Esophagus muscularis mucosa (tissue), 4 donors: ENCODE data around the gene CYP39A1.

Experiments used
- EP300 ChIP-seq: sonication (generic); formaldehyde crosslinking; IDR thresholded peaks from one replicate; pipeline ENCODE4 v1.6.1; 2017; ENCODE audit warnings: antibody characterized with exemption
- POLR2A ChIP-seq: fragments of 450-650 bp; IDR thresholded peaks from one replicate; pipeline ENCODE4 v1.6.1; 2017; ENCODE audit warnings: antibody characterized with exemption, moderate library complexity, mild to moderate bottlenecking, low read depth
- POLR2AphosphoS5 ChIP-seq, 2 donors: sonication (generic); formaldehyde crosslinking; IDR thresholded peaks; one replicate each; pipeline ENCODE4 v1.6.1; 2017; ENCODE audit warnings: antibody characterized with exemption in 2 of 2
- TF ChIP-seq, protein P1 (sequence below), 3 experiments: fragments of 200-600 bp in 2 of 3; fragments of 450-650 bp in 1 of 3; sonication (generic) in 2 of 3; IDR thresholded peaks; one replicate each; pipeline ENCODE4 v1.5.1; 2017 to 2019; ENCODE audit warnings: antibody characterized with exemption in 3 of 3, mild to moderate bottlenecking in 2 of 3, moderate library complexity in 1 of 3

DNA sequence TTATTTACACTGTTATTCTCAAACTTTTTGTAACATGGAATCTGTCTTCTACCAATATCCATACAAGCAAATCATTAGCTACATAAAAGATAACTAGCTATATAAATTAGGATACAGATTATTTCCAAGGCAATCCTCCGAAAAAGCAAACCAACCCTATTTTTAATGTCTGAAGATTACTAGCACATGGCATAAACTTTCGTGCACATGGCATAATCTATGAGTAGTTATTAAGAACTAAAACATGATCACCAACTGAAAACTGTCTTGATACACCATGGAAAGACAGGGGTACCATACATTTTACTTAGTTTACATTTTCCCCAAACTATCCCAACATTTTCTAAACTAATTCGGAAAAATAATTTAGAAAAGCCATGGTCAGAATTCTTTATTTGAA is 54.4 kb downstream of the CYP39A1 start:
- TF ChIP-seq, protein P1, sequence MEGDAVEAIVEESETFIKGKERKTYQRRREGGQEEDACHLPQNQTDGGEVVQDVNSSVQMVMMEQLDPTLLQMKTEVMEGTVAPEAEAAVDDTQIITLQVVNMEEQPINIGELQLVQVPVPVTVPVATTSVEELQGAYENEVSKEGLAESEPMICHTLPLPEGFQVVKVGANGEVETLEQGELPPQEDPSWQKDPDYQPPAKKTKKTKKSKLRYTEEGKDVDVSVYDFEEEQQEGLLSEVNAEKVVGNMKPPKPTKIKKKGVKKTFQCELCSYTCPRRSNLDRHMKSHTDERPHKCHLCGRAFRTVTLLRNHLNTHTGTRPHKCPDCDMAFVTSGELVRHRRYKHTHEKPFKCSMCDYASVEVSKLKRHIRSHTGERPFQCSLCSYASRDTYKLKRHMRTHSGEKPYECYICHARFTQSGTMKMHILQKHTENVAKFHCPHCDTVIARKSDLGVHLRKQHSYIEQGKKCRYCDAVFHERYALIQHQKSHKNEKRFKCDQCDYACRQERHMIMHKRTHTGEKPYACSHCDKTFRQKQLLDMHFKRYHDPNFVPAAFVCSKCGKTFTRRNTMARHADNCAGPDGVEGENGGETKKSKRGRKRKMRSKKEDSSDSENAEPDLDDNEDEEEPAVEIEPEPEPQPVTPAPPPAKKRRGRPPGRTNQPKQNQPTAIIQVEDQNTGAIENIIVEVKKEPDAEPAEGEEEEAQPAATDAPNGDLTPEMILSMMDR (IDR thresholded peaks at IDR 0.05), result no peak
- TF ChIP-seq POLR2AphosphoS5 (IDR thresholded peaks at IDR 0.05) (no peak), POLR2A (no peak), EP300 (no peak)
